K562 (cell line): ENCODE data around the gene CALML6. TPM values are rescaled to one million over a fixed set of nuclear protein-coding genes. Genes with fewer than 3 reads are reported as not detected.
A peak's percentile ranks its signal among the peaks of the same experiment; 100 is the strongest.

ENCODE experiments used
- ATAC-seq: fragments of 200-7000 bp; cut with Tn5 transposase; 3 replicates; pipeline ENCODE4 v1.9.1; 2020; ENCODE audit warnings: moderate library complexity
- BruUV-seq: library from RNA; stranded (reverse); fragments of 400-500 nt; replicated peaks from 2 replicates; lab custom pipeline; 2021; lab: Mats Ljungman, UMichigan
- CTCF ChIA-PET: fragments of 300-600 bp; formaldehyde crosslinking; extraction: SDS; loops from one replicate; lab custom pipeline; 2021; ENCODE audit warnings: low intra/inter-chr PET ratio; lab: Yijun Ruan, JAX
- POLR2A ChIA-PET: fragments of 300-600, 350-650 bp; sonication (Branson Sonifier 250); formaldehyde crosslinking; extraction: SDS; loops from one replicate; lab custom pipeline; 2021; ENCODE audit warnings: antibody characterized with exemption, inconsistent platforms; lab: Yijun Ruan, JAX
- DNase-seq, 4 experiments: peaks; one replicate each; pipeline versions ENCODE4 v3.0.0 to v3.0.0-alpha.2; 2011 to 2018; ENCODE audit warnings: low spot score in 3 of 4, mixed read lengths in 3 of 4; ENCODE audit errors: extremely low read depth in 1 of 4
- FAIRE-seq: peaks from 2 replicates; lab custom pipeline; 2011; peaks lifted over from hg19 to GRCh38; lab: Jason Lieb, UNC
- H2AFZ ChIP-seq: 2 replicates; pipeline ENCODE4 v1.6.0; 2011; ENCODE audit warnings: low read depth, low read length, control low read depth, inconsistent platforms
- H3K27ac ChIP-seq: fragments of 200-600 bp; 3 replicates; pipeline ENCODE4 v1.8.0; 2011; ENCODE audit warnings: low read depth, mild to moderate bottlenecking, control low read depth, inconsistent platforms, low read length, moderate library complexity, mixed read lengths; ENCODE audit errors: extremely low read depth
- H3K27me3 ChIP-seq, 2 experiments: fragments of 300-600 bp in 1 of 2; 2 replicates in 1 of 2; 3 replicates in 1 of 2; pipeline versions ENCODE4 v1.6.0 to v1.8.0; 2011; ENCODE audit warnings: inconsistent platforms in 2 of 2, low read length in 2 of 2, mild to moderate bottlenecking in 1 of 2, mixed read lengths in 1 of 2, moderate library complexity in 1 of 2; ENCODE audit not compliant: control insufficient read depth in 2 of 2, insufficient read depth in 2 of 2
- H3K36me3 ChIP-seq: fragments of 300-600 bp; 3 replicates; pipeline ENCODE4 v1.8.0; 2011; ENCODE audit warnings: mild to moderate bottlenecking, low read length, inconsistent platforms; ENCODE audit not compliant: control insufficient read depth, insufficient read depth
- H3K4me1 ChIP-seq, 2 experiments: fragments of 200-600 bp in 1 of 2; replicated peaks in 1 of 2; 2 replicates in 1 of 2; 3 replicates in 1 of 2; pipeline versions ENCODE4 v1.5.1 to v1.8.0; 2011; ENCODE audit warnings: inconsistent platforms in 2 of 2, low read length in 2 of 2, mild to moderate bottlenecking in 1 of 2, mixed read lengths in 1 of 2, moderate library complexity in 1 of 2; ENCODE audit not compliant: control insufficient read depth in 2 of 2, insufficient read depth in 2 of 2
- H3K4me2 ChIP-seq: 2 replicates; pipeline ENCODE4 v1.6.1; 2011; ENCODE audit warnings: low read length, control low read depth, inconsistent platforms, mixed read lengths; ENCODE audit not compliant: insufficient read depth
- H3K4me3 ChIP-seq: fragments of 200-600 bp; sonication (generic), shearing (Covaris generic); 2 replicates; pipeline ENCODE4 v1.5.1; 2016; ENCODE audit warnings: control low read depth, inconsistent platforms
- H3K79me2 ChIP-seq: fragments of 200-600 bp; 3 replicates; pipeline ENCODE4 v1.8.0; 2011; ENCODE audit warnings: low read length, inconsistent platforms; ENCODE audit not compliant: control insufficient read depth, insufficient read depth
- H3K9ac ChIP-seq, 2 experiments: 2 replicates each; pipeline versions ENCODE4 v1.6.0 to v1.6.1; 2011; ENCODE audit warnings: low read depth in 2 of 2, low read length in 2 of 2, control low read depth in 1 of 2, inconsistent platforms in 1 of 2, mild to moderate bottlenecking in 1 of 2, mixed read lengths in 1 of 2; ENCODE audit not compliant: insufficient read depth in 1 of 2
- H3K9me1 ChIP-seq: one replicate; pipeline ENCODE4 v1.6.0; 2011; ENCODE audit warnings: inconsistent platforms, mild to moderate bottlenecking, low read length, moderate library complexity; ENCODE audit not compliant: control insufficient read depth, insufficient read depth
- H3K9me3 ChIP-seq: replicated peaks from 2 replicates; pipeline ENCODE4 v1.5.1; 2011; ENCODE audit warnings: low read depth, low read length, inconsistent platforms; ENCODE audit not compliant: control insufficient read depth, insufficient read depth
- H4K20me1 ChIP-seq: replicated peaks from 2 replicates; pipeline ENCODE4 v1.6.1; 2011; ENCODE audit warnings: low read length, inconsistent platforms, mixed read lengths; ENCODE audit not compliant: control insufficient read depth, insufficient read depth
- CBX3 ChIP-seq, 2 experiments: IDR thresholded peaks; 1 replicate in 1 of 2; 2 replicates in 1 of 2; pipeline ENCODE4 v1.6.1; 2012; ENCODE audit warnings: inconsistent platforms in 2 of 2, low read length in 2 of 2, borderline replicate concordance in 1 of 2, control low read depth in 1 of 2
- CC2D1A ChIP-seq: fragments of 450-650 bp; IDR thresholded peaks from 2 replicates; pipeline ENCODE4 v1.6.1; 2017; ENCODE audit warnings: mild to moderate bottlenecking
- KDM5B ChIP-seq: fragments of 200-600 bp; sonication (generic); IDR thresholded peaks from 2 replicates; pipeline ENCODE4 v1.6.1; 2012; ENCODE audit warnings: low read depth, mild to moderate bottlenecking, moderate library complexity, low read length, control low read depth, inconsistent platforms; ENCODE audit not compliant: insufficient replicate concordance
- POLR2AphosphoS5 ChIP-seq: IDR thresholded peaks from 2 replicates; pipeline ENCODE4 v1.6.1; 2011; ENCODE audit warnings: mild to moderate bottlenecking, low read depth, low read length, moderate library complexity; ENCODE audit not compliant: control insufficient read depth, insufficient read depth
- TEAD4 ChIP-seq, 2 experiments: sonication (generic) in 1 of 2; formaldehyde crosslinking in 1 of 2; IDR thresholded peaks; 2 replicates each; pipeline versions ENCODE4 v1.6.1 to v1.8.0; 2012 to 2022; ENCODE audit warnings: borderline replicate concordance in 1 of 2, inconsistent platforms in 1 of 2, low read length in 1 of 2, mild to moderate bottlenecking in 1 of 2, missing genetic modification reagents in 1 of 2
- WGBS: fragments of 100-300 bp; shearing (Covaris generic); methylation state at CpG from one replicate; pipeline ENCODE4 v1.1.6; 2016; ENCODE audit warnings: low coverage, mixed read lengths; ENCODE audit not compliant: insufficient coverage; ENCODE audit errors: missing lambda C conversion rate; 5-methylcytosine and 5-hydroxymethylcytosine counted together
- in situ Hi-C: fragments of 300-500 bp; cut with MboI; formaldehyde crosslinking; loops from 4 replicates; pipeline ENCODE4 v1.15.0; 2018; ENCODE audit warnings: inconsistent platforms, mixed read lengths
- intact Hi-C: fragments of 100-400 bp; cut with micrococcal nuclease; formaldehyde crosslinking; loops from 2 replicates; pipeline ENCODE4 v1.14.2; 2022
- polyA plus RNA-seq, 8 experiments: library from polyadenylated mRNA; depleted of rRNA in 4 of 8; stranded (reverse) in 5 of 8; unstranded in 3 of 8; fragments of >200 nt; fragmentation: Nextera tagmentation in 2 of 8; fragmentation: Illumina TruSeq in 1 of 8; extraction: Ambion mirVana in 2 of 8; extraction: Trizol in 1 of 8; gene quantifications; 2 replicates each; pipeline versions ENCODE4 v1.2.1 to v1.2.3, GENCODE V29; 2011 to 2014; ENCODE audit warnings: inconsistent platforms in 1 of 8, missing spikeins in 1 of 8
- total RNA-seq, 7 experiments: library from RNA; depleted of rRNA in 6 of 7; stranded (reverse); fragments of >200 nt in 6 of 7; fragmentation: Illumina TruSeq in 2 of 7; extraction: Trizol in 2 of 7; gene quantifications; 2 replicates each; pipeline versions ENCODE4 v1.2.1 to v1.2.3, GENCODE V29; 2011 to 2021; ENCODE audit warnings: low replicate concordance in 1 of 7
- TF ChIP-seq, protein P1 (sequence below): conservative IDR thresholded peaks from 2 replicates; pipeline ENCODE4 v1.6.1; 2011; ENCODE audit warnings: low read depth, mild to moderate bottlenecking, low read length; ENCODE audit not compliant: control insufficient read depth
- TF ChIP-seq, protein P2 (sequence below): sonication (generic); formaldehyde crosslinking; IDR thresholded peaks from 2 replicates; pipeline ENCODE4 v1.8.0; 2022; ENCODE audit warnings: mild to moderate bottlenecking, missing genetic modification reagents

CALML6 gene
- total and polyA plus RNA-seq, 9 of the 15 experiments (the other 6 are each of a cell fraction or from before 2014, with no cell fraction given) = 0.14 TPM; not detected in 8

DNA sequence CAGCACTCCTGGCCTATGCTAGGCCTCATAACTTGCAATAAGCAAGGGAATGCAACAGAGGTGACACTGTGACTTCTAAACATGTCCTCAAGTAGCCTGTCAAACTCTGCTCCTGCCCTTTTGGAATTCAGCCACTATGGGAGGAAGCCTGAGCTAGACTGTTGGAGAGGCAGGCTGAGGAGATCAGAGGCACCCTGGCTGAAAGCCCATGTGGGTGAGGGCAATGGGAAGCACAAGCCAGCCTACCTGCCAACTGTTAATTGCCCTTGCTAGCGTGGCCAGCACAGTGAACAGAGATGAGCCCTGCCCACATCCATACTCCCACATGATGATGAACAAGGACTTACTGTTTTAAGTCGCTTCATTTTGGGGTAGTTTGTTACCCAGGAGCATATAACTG, 41.9 kb upstream of the CALML6 start:
- ChIA-PET POLR2A (interaction anchor here (1.5 kb wide), 1 partner anchor 13 kb away, joined by 4 read pairs; no protein-coding TSS in a partner anchor), CTCF (no interaction called here)
- TF ChIP-seq KDM5B = no peak
- TF ChIP-seq TEAD4 (IDR thresholded peaks at IDR 0.05; ENCODE audit: low read length) = no peak
- no peak for TF ChIP-seq TEAD4 (CRISPR knock-in tag; IDR thresholded peaks at IDR 0.05; ENCODE audit: borderline replicate concordance)
- 0 out of 2 replicates have a peak, but pooled peaks have one; percentile 2 for TF ChIP-seq POLR2AphosphoS5
- H3K79me2 ChIP-seq = peaks cover 94% of the 10 kb centered on the region
- H3K36me3 ChIP-seq = peaks cover 49% of the 10 kb centered on the region
- H3K9ac ChIP-seq = peak overlapping the region in 1 of 2 experiments; percentile 64; a peak in 1 of 4 replicates
- FAIRE-seq = no peak
- H3K9me1 ChIP-seq = peaks cover 10% of the 10 kb centered on the region
- intact Hi-C loops = no loop called here
- H3K4me2 ChIP-seq = no peak overlapping the region
- peaks cover 37% of the 10 kb centered on the region for H4K20me1 ChIP-seq
- in situ Hi-C loops = no loop called here
- H3K9me3 ChIP-seq = no peaks in the 10 kb centered on the region
- WGBS = 89% methylated on average over 2 of the region's 2 CpGs
- H3K4me1 ChIP-seq = peaks cover 5 to 12% of the 10 kb centered on the region in 2 experiments
- no peak overlapping the region for H2AFZ ChIP-seq
- H3K4me3 ChIP-seq = no peak overlapping the region
- ATAC-seq = no peak
- no TSS peak for BruUV-seq
- no peak overlapping the region for H3K27ac ChIP-seq
- no peaks in the 10 kb centered on the region for H3K27me3 ChIP-seq
- peak in 1 of 4 experiments; percentile 5 for DNase-seq

DNA sequence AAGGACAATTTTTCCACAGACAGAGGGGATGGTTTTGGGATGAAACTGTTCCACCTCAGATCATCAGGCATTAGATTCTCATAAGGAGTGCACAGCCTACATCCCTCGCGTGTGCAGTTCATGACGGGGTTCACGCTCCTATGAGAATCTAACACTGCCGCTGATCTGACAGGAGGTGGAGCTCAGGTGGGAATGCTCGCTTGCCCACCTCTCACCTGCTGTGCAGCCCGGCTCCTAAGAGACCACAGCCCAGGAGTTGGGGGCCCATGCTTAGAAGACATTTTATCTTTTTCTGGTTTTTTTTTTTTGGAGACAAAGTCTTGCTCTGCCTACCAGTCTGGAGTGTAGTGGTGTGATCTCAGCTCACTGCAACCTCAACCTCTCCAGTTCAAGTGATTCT, 40.2 kb upstream of the CALML6 start:
- POLR2A ChIA-PET = interaction anchor here (0.9 to 1.3 kb wide), 3 partner anchors 8 to 13 kb away, joined by 3 to 5 read pairs (median 4); no protein-coding TSS in a partner anchor
- BruUV-seq = no TSS peak
- no peak for FAIRE-seq
- Histone ChIP-seq H3K27me3 (no peaks in the 10 kb centered on the region), H4K20me1 (peaks cover 49% of the 10 kb centered on the region), H3K9ac (no peak overlapping the region), H3K79me2 (peaks cover 96% of the 10 kb centered on the region), H3K4me3 (no peak overlapping the region), H3K36me3 (peaks cover 64% of the 10 kb centered on the region), H3K4me2 (no peak overlapping the region), H3K9me1 (peaks cover 19% of the 10 kb centered on the region), H3K9me3 (no peaks in the 10 kb centered on the region), H3K27ac (no peak overlapping the region), H3K4me1 (peaks cover 5 to 15% of the 10 kb centered on the region in 2 experiments; a peak in 3 of 5 replicates), H2AFZ (no peak overlapping the region)
- intact Hi-C loops (no loop called here), in situ Hi-C loops (no loop called here)
- WGBS = 91% methylated on average over 7 of the region's 7 CpGs
- no peak for ATAC-seq
- CTCF ChIA-PET = no interaction called here
- TF ChIP-seq POLR2AphosphoS5 (no peak), CBX3 (IDR thresholded peaks at IDR 0.05; ENCODE audit: borderline replicate concordance in 1 of 2, low read length in 2 of 2) (no peak), CC2D1A (no peak)
- TF ChIP-seq, protein P1, sequence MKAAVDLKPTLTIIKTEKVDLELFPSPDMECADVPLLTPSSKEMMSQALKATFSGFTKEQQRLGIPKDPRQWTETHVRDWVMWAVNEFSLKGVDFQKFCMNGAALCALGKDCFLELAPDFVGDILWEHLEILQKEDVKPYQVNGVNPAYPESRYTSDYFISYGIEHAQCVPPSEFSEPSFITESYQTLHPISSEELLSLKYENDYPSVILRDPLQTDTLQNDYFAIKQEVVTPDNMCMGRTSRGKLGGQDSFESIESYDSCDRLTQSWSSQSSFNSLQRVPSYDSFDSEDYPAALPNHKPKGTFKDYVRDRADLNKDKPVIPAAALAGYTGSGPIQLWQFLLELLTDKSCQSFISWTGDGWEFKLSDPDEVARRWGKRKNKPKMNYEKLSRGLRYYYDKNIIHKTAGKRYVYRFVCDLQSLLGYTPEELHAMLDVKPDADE = no peak
- TF ChIP-seq, protein P2, sequence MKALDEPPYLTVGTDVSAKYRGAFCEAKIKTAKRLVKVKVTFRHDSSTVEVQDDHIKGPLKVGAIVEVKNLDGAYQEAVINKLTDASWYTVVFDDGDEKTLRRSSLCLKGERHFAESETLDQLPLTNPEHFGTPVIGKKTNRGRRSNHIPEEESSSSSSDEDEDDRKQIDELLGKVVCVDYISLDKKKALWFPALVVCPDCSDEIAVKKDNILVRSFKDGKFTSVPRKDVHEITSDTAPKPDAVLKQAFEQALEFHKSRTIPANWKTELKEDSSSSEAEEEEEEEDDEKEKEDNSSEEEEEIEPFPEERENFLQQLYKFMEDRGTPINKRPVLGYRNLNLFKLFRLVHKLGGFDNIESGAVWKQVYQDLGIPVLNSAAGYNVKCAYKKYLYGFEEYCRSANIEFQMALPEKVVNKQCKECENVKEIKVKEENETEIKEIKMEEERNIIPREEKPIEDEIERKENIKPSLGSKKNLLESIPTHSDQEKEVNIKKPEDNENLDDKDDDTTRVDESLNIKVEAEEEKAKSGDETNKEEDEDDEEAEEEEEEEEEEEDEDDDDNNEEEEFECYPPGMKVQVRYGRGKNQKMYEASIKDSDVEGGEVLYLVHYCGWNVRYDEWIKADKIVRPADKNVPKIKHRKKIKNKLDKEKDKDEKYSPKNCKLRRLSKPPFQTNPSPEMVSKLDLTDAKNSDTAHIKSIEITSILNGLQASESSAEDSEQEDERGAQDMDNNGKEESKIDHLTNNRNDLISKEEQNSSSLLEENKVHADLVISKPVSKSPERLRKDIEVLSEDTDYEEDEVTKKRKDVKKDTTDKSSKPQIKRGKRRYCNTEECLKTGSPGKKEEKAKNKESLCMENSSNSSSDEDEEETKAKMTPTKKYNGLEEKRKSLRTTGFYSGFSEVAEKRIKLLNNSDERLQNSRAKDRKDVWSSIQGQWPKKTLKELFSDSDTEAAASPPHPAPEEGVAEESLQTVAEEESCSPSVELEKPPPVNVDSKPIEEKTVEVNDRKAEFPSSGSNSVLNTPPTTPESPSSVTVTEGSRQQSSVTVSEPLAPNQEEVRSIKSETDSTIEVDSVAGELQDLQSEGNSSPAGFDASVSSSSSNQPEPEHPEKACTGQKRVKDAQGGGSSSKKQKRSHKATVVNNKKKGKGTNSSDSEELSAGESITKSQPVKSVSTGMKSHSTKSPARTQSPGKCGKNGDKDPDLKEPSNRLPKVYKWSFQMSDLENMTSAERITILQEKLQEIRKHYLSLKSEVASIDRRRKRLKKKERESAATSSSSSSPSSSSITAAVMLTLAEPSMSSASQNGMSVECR (CRISPR knock-in tag) = no peak
- no peak for DNase-seq
